HG03064 (cell line): Measurements from ENCODE around the gene NOLC1.

ENCODE experiments used
- ATAC-seq: cut with Tn5 transposase; IDR thresholded peaks from one replicate; pipeline ENCODE4 v1.9.1; 2021; ENCODE audit warnings: low read depth; ENCODE audit not compliant: unreplicated experiment

Gene NOLC1

GRCh38 chr10:102121739-102122372 lies 30.3 kb upstream of the NOLC1 start:
- ATAC-seq, result no peak

GRCh38 chr10:102122450-102122849 lies 29.7 kb upstream of the NOLC1 start:
- ATAC-seq, result no peak

- no peak for ATAC-seq
Observed at GRCh38 chr10:102123223-102123622, 29.0 kb upstream of the NOLC1 start.

GRCh38 chr10:102131286-102132170 lies 20.7 kb upstream of the NOLC1 start:
- ATAC-seq, result no peak

- ATAC-seq, result no peak
Observed at GRCh38 chr10:102132193-102132562, 20.0 kb upstream of the NOLC1 start.

- peak; percentile 89 for ATAC-seq
Observed at GRCh38 chr10:102132563-102133372, 19.4 kb upstream of the NOLC1 start, which contains the start of gene PPRC1. TSS of gene PPRC1 (plus strand) at chr10:102133040. CDS start at chr10:102133069, 29 bp downstream.

GRCh38 chr10:102133373-102134195 lies 18.6 kb upstream of the NOLC1 start:
- ATAC-seq, result peak; percentile 7

GRCh38 chr10:102134416-102134815 lies 17.8 kb upstream of the NOLC1 start:
- no peak for ATAC-seq

- ATAC-seq, result no peak
Observed at GRCh38 chr10:102135956-102136526, 16.1 kb upstream of the NOLC1 start.

- no peak for ATAC-seq
Observed at GRCh38 chr10:102139281-102140110, 12.7 kb upstream of the NOLC1 start.

GRCh38 chr10:102140218-102140617 lies 12.0 kb upstream of the NOLC1 start:
- ATAC-seq, result no peak

- no peak for ATAC-seq
Observed at GRCh38 chr10:102140913-102141540, 11.2 kb upstream of the NOLC1 start.

- no peak for ATAC-seq
Observed at GRCh38 chr10:102141583-102142107, 10.5 kb upstream of the NOLC1 start.

- no peak for ATAC-seq
Observed at GRCh38 chr10:102146971-102147428, 5.2 kb upstream of the NOLC1 start.

GRCh38 chr10:102147561-102147960 lies 4.6 kb upstream of the NOLC1 start:
- no peak for ATAC-seq

GRCh38 chr10:102148275-102148674 lies 3.9 kb upstream of the NOLC1 start:
- ATAC-seq, result no peak

GRCh38 chr10:102150970-102151773 lies 1.0 kb upstream of the NOLC1 start:
- ATAC-seq, result no peak
